ENCODE data around the gene SAFB. TPM values are rescaled to one million over a fixed set of nuclear protein-coding genes. Genes with fewer than 3 reads are reported as not detected.

SAFB gene
- total RNA-seq, 1 experiment from 2014 or later, result 143 TPM

DNA sequence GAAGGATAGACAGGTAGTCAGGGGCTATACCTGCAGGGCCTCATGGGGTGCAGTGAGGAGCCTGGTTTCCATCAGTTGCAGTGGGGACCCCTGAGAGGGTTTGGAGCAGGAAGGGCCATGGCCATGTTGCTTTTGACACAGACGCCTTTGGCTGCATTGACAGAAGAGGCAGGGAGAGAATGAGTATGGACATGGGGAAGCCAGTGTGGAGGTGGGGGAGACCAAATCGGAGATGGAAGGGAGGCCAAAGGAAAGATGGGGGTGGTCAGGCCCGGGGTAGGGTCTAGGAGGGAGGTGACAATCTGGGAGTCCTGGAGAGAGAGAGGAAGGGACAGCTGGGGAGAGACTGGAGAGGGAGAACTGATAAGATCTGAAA lies 59.2 kb downstream of the SAFB start (continued):
- TF ChIP-seq ZNF274 (IDR thresholded peaks at IDR 0.05; ENCODE audit: low read depth, low read length), result no peak
- TF ChIP-seq, protein P1, sequence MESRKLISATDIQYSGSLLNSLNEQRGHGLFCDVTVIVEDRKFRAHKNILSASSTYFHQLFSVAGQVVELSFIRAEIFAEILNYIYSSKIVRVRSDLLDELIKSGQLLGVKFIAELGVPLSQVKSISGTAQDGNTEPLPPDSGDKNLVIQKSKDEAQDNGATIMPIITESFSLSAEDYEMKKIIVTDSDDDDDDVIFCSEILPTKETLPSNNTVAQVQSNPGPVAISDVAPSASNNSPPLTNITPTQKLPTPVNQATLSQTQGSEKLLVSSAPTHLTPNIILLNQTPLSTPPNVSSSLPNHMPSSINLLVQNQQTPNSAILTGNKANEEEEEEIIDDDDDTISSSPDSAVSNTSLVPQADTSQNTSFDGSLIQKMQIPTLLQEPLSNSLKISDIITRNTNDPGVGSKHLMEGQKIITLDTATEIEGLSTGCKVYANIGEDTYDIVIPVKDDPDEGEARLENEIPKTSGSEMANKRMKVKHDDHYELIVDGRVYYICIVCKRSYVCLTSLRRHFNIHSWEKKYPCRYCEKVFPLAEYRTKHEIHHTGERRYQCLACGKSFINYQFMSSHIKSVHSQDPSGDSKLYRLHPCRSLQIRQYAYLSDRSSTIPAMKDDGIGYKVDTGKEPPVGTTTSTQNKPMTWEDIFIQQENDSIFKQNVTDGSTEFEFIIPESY (IDR thresholded peaks at IDR 0.05; ENCODE audit: extremely low read depth, insufficient replicate concordance, low read length), result no peak
- no peak for TF ChIP-seq SP1 (IDR thresholded peaks at IDR 0.05; ENCODE audit: low read depth)
- TF ChIP-seq ELF1 (IDR thresholded peaks at IDR 0.05; ENCODE audit: borderline replicate concordance, low read depth), result no peak
- TF ChIP-seq TCF7L2 (IDR thresholded peaks at IDR 0.05; ENCODE audit: borderline replicate concordance, extremely low read depth, insufficient read depth, insufficient read length), result no peak

DNA sequence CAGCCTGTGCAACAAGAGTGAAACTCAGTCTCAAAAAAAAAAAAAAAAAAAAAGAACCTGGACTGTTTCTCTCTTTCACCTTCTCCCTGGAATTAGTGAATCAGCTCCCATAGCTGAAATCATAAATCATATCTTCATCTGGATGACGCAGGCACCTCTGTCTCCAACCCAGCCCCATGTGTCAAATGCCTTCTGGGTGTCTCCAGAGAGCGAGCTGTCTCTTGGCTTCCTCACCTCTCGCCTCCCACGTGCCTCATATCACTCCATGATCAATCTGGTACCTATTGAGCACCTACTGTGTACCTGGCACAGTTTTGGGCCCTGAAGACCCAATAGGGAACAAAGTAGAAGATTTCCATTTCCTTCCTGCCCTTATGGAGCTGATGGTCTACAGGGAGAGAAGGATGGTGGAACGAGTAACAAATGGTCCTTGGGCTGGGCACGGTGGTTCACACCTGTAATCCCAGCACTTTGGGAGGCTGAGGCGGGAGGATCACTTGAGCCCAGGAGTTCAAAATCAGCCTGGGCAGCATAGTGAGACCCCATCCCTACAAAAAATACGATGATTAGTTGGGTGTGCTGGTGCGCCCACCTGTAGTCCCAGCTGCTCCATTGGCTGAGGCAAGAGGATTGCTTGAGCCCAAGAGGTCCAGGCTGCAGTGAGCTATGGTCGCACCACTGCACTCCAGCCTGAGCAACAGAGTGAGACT lies 60.4 kb downstream of the SAFB start:
- ChIA-PET RAD21 (ENCODE audit: low non-redundant PET in 1 of 2, low total read pairs in 2 of 2, uncharacterized antibody in 2 of 2, unreplicated experiment in 2 of 2) (no interaction called here), CTCF (no interaction called here), POLR2A (interaction anchor here (1.2 kb wide), 1 partner anchor 37 kb away, joined by 3 read pairs; the partner anchor contains the start of genes CATSPERD and LONP1)
- no peak for DNase-seq (ENCODE audit: low read depth, low spot score)
- Histone ChIP-seq H3K4me1 (ENCODE audit: control insufficient read depth in 1 of 2, insufficient read depth in 2 of 2, low read length in 2 of 2) (peaks cover 12 to 37% of the 10 kb centered on the region in 2 experiments; a peak in 3 of 4 replicates), H3K9me3 (ENCODE audit: control insufficient read depth in 1 of 2, insufficient read depth in 1 of 2, low read depth in 1 of 2, low read length in 2 of 2) (no peaks in the 10 kb centered on the region), H3K36me3 (ENCODE audit: control insufficient read depth in 1 of 2, insufficient read depth in 2 of 2, low read length in 2 of 2) (no peaks in the 10 kb centered on the region), H2AFZ (ENCODE audit: low read depth, low read length, poor library complexity, severe bottlenecking) (no peak overlapping the region), H3K4me3 (replicated peaks in 1 of 2; ENCODE audit: low read depth in 1 of 2, low read length in 2 of 2) (no peak overlapping the region), H3K4me2 (ENCODE audit: low read length) (no peak overlapping the region), H3K27ac (ENCODE audit: low read depth, low read length) (no peak overlapping the region), H3K9ac (ENCODE audit: low read length) (no peak overlapping the region), H3K9me2 (ENCODE audit: insufficient read depth) (no peaks in the 10 kb centered on the region), H4K20me1 (ENCODE audit: insufficient read depth) (no peaks in the 10 kb centered on the region), H3K79me2 (ENCODE audit: insufficient read depth, low read length) (peaks cover 12% of the 10 kb centered on the region), H3K27me3 (ENCODE audit: insufficient read depth, low read length) (no peaks in the 10 kb centered on the region)
- BruUV-seq (replicated peaks), result no TSS peak
- TF ChIP-seq YY1 (IDR thresholded peaks at IDR 0.05; ENCODE audit: extremely low read depth, insufficient replicate concordance, low read depth, low read length), result no peak
- TF ChIP-seq, protein P2, sequence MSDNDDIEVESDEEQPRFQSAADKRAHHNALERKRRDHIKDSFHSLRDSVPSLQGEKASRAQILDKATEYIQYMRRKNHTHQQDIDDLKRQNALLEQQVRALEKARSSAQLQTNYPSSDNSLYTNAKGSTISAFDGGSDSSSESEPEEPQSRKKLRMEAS (IDR thresholded peaks at IDR 0.05), result no peak
- no peak for TF ChIP-seq POLR2AphosphoS5 (IDR thresholded peaks at IDR 0.05; ENCODE audit: low read depth, low read length)
- TF ChIP-seq SIN3A (IDR thresholded peaks at IDR 0.05; ENCODE audit: low read depth), result no peak
- TF ChIP-seq ELF1 (IDR thresholded peaks at IDR 0.05; ENCODE audit: borderline replicate concordance, low read depth), result no peak
- TF ChIP-seq, protein P1 (IDR thresholded peaks at IDR 0.05; ENCODE audit: extremely low read depth, insufficient replicate concordance, low read length), result no peak
- TF ChIP-seq, protein P3, sequence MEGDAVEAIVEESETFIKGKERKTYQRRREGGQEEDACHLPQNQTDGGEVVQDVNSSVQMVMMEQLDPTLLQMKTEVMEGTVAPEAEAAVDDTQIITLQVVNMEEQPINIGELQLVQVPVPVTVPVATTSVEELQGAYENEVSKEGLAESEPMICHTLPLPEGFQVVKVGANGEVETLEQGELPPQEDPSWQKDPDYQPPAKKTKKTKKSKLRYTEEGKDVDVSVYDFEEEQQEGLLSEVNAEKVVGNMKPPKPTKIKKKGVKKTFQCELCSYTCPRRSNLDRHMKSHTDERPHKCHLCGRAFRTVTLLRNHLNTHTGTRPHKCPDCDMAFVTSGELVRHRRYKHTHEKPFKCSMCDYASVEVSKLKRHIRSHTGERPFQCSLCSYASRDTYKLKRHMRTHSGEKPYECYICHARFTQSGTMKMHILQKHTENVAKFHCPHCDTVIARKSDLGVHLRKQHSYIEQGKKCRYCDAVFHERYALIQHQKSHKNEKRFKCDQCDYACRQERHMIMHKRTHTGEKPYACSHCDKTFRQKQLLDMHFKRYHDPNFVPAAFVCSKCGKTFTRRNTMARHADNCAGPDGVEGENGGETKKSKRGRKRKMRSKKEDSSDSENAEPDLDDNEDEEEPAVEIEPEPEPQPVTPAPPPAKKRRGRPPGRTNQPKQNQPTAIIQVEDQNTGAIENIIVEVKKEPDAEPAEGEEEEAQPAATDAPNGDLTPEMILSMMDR (IDR thresholded peaks at IDR 0.05 in 2 of 3, conservative IDR thresholded peaks at IDR 0.05 in 1 of 3; ENCODE audit: borderline replicate concordance in 1 of 3, insufficient read depth in 1 of 3, low read depth in 2 of 3, low read length in 2 of 3), result no peak
- ATAC-seq, result no peak
- intact Hi-C loops (cut with micrococcal nuclease), result no loop called here
